OCI-LY1 (cell line): ENCODE results near the gene TPSAB1.

Source experiments
- H2AFZ ChIP-seq: fragments of 200-600 bp; sonication (generic), shearing (Covaris generic); 2 replicates; pipeline ENCODE4 v1.6.0; 2014; ENCODE audit warnings: antibody characterized with exemption, mild to moderate bottlenecking, low read length
- H3F3A ChIP-seq: fragments of 200-600 bp; sonication (generic), shearing (Covaris generic); 2 replicates; pipeline ENCODE4 v1.6.0; 2014; ENCODE audit warnings: mild to moderate bottlenecking, antibody characterized with exemption, low read length, moderate library complexity; ENCODE audit not compliant: insufficient read depth
- H3K27ac ChIP-seq: fragments of 200-600 bp; sonication (generic); 2 replicates; pipeline ENCODE4 v1.5.1; 2014; ENCODE audit warnings: low read length, mixed run types, mild to moderate bottlenecking, low read depth; ENCODE audit not compliant: poor library complexity, severe bottlenecking
- H3K27me3 ChIP-seq: fragments of 200-600 bp; sonication (generic); 2 replicates; pipeline ENCODE4 v1.6.0; 2014; ENCODE audit warnings: antibody characterized with exemption, mild to moderate bottlenecking, low read length, moderate library complexity; ENCODE audit not compliant: insufficient read depth
- H3K36me3 ChIP-seq: fragments of 200-600 bp; sonication (generic); 2 replicates; pipeline ENCODE4 v1.6.1; 2014; ENCODE audit warnings: mild to moderate bottlenecking, antibody characterized with exemption, low read length, moderate library complexity, mixed read lengths; ENCODE audit not compliant: insufficient read depth
- H3K4me1 ChIP-seq: fragments of 200-600 bp; sonication (generic); 2 replicates; pipeline ENCODE4 v1.5.1; 2014; ENCODE audit warnings: mild to moderate bottlenecking, low read length, moderate library complexity; ENCODE audit not compliant: insufficient read depth, severe bottlenecking
- H3K4me2 ChIP-seq: fragments of 200-600 bp; sonication (generic), shearing (Covaris generic); 2 replicates; pipeline ENCODE4 v1.6.1; 2014; ENCODE audit warnings: low read length
- H3K4me3 ChIP-seq: fragments of 200-600 bp; sonication (generic); 2 replicates; pipeline ENCODE4 v1.5.1; 2014; ENCODE audit warnings: low read length, low read depth, mild to moderate bottlenecking, mixed read lengths; ENCODE audit not compliant: poor library complexity, severe bottlenecking
- H3K79me2 ChIP-seq: fragments of 200-600 bp; shearing (Covaris generic); 2 replicates; pipeline ENCODE4 v1.6.1; 2016; ENCODE audit warnings: mixed run types, low read length, mixed read lengths; ENCODE audit not compliant: insufficient read depth
- H3K9ac ChIP-seq: fragments of 200-600 bp; sonication (generic), shearing (Covaris generic); 2 replicates; pipeline ENCODE4 v1.6.1; 2014; ENCODE audit warnings: mild to moderate bottlenecking, low read length, mixed read lengths
- H3K9me2 ChIP-seq: fragments of 200-600 bp; sonication (generic), shearing (Covaris generic); 2 replicates; pipeline ENCODE4 v1.6.1; 2014; ENCODE audit warnings: low read depth, mild to moderate bottlenecking, low read length, mixed read lengths
- H3K9me3 ChIP-seq: fragments of 200-600 bp; shearing (Covaris generic); 2 replicates; pipeline ENCODE4 v1.6.1; 2014; ENCODE audit warnings: low read length, mixed read lengths
- H4K20me1 ChIP-seq: fragments of 200-600 bp; sonication (generic), shearing (Covaris generic); 2 replicates; pipeline ENCODE4 v1.6.0; 2016; ENCODE audit warnings: mild to moderate bottlenecking, low read length; ENCODE audit not compliant: insufficient read depth
- EZH2 ChIP-seq: fragments of 200-600 bp; sonication (generic), shearing (Covaris generic); IDR thresholded peaks from 2 replicates; pipeline ENCODE4 v1.8.0; 2017; ENCODE audit warnings: borderline replicate concordance, mixed run types, mild to moderate bottlenecking, antibody characterized with exemption, low read length, moderate library complexity, mixed read lengths
- TF ChIP-seq, protein P1 (sequence below): fragments of 200-600 bp; sonication (generic), shearing (Covaris generic); IDR thresholded peaks from 2 replicates; pipeline ENCODE4 v1.5.1; 2017; ENCODE audit warnings: mild to moderate bottlenecking, antibody characterized with exemption, low read length, moderate library complexity, mixed read lengths

Gene TPSAB1

DNA sequence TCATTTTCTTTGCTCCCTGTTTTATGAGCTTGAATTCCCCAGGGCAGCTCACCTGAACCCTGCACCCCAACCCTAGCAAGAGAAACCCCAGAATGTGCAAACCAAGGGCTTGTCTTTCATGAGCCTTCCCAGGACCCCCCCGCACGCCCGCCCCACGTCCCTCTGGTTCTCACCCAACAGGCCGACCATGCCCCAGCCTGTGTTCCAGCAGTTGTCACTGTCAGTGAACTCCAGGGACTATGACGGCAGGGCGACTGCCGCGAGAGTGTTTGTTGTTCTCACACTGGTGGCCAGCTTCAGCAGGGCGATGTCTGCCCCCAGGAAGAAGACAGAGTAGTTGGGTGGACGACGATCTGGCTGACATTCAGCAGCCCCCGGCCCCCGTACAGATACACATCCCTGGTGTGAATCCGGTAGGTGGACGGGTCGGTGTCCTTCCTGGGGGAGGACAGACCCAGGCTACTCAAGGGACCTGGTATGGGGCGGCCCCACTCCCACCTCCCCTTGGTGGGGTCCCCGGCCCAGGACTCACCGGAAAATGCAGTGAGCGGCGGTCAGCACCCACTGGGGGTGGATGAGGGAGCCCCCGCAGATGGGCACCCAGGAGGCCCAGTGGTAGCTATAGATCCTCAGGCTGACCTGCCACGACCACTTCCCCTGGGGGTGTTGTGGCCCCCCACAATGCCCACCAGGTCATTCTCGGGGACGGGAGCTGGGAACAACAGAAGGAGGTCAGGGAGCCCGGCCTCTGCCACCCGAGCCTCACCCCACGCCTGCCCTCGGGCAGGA, 35.5 kb downstream of the TPSAB1 start:
- H3K4me1 ChIP-seq, result peaks cover 7% of the 10 kb centered on the region
- H3K9me2 ChIP-seq, result no peaks in the 10 kb centered on the region
- H3K4me2 ChIP-seq, result no peak overlapping the region
- TF ChIP-seq EZH2, result no peak
- TF ChIP-seq, protein P1, sequence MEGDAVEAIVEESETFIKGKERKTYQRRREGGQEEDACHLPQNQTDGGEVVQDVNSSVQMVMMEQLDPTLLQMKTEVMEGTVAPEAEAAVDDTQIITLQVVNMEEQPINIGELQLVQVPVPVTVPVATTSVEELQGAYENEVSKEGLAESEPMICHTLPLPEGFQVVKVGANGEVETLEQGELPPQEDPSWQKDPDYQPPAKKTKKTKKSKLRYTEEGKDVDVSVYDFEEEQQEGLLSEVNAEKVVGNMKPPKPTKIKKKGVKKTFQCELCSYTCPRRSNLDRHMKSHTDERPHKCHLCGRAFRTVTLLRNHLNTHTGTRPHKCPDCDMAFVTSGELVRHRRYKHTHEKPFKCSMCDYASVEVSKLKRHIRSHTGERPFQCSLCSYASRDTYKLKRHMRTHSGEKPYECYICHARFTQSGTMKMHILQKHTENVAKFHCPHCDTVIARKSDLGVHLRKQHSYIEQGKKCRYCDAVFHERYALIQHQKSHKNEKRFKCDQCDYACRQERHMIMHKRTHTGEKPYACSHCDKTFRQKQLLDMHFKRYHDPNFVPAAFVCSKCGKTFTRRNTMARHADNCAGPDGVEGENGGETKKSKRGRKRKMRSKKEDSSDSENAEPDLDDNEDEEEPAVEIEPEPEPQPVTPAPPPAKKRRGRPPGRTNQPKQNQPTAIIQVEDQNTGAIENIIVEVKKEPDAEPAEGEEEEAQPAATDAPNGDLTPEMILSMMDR, result no peak
- H3K27me3 ChIP-seq, result no peaks in the 10 kb centered on the region; the same call in 1 of the 2 replicates
- H3K9ac ChIP-seq, result no peak overlapping the region
- H3K27ac ChIP-seq, result no peak overlapping the region
- no peak overlapping the region for H3K4me3 ChIP-seq
- no peaks in the 10 kb centered on the region for H3K79me2 ChIP-seq
- no peaks in the 10 kb centered on the region for H3K9me3 ChIP-seq
- no peak overlapping the region for H2AFZ ChIP-seq
- H3F3A ChIP-seq, result no peaks in the 10 kb centered on the region
- no peaks in the 10 kb centered on the region for H4K20me1 ChIP-seq
- H3K36me3 ChIP-seq, result no peaks in the 10 kb centered on the region

DNA sequence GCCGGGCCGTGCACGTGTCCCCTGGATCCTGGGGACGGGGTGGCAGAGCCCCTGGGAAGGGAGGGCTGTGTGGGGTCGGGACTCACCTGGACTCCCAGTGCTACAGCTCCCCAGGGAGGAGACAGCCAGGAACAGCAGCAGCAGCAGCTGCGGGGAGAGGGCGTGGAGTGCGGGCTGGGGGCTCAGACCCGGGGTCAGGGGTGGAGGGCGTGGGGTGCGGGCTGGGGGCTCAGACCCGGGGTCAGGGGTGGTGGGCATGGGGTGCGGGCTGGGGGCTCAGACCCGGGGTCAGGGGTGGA, 36.0 kb downstream of the TPSAB1 start:
- no peak overlapping the region for H3K4me3 ChIP-seq
- peaks cover 2% of the 10 kb centered on the region; the same call in 1 of the 2 replicates for H3K27me3 ChIP-seq
- H3K36me3 ChIP-seq, result no peaks in the 10 kb centered on the region
- H3F3A ChIP-seq, result no peaks in the 10 kb centered on the region
- H3K27ac ChIP-seq, result no peak overlapping the region
- no peaks in the 10 kb centered on the region for H3K79me2 ChIP-seq
- no peak overlapping the region for H2AFZ ChIP-seq
- no peaks in the 10 kb centered on the region for H3K9me2 ChIP-seq
- H3K9me3 ChIP-seq, result no peaks in the 10 kb centered on the region
- H3K9ac ChIP-seq, result no peak overlapping the region
- H3K4me1 ChIP-seq, result peaks cover 7% of the 10 kb centered on the region
- H4K20me1 ChIP-seq, result no peaks in the 10 kb centered on the region
- no peak for TF ChIP-seq EZH2
- TF ChIP-seq, protein P1, result no peak
- H3K4me2 ChIP-seq, result no peak overlapping the region

DNA sequence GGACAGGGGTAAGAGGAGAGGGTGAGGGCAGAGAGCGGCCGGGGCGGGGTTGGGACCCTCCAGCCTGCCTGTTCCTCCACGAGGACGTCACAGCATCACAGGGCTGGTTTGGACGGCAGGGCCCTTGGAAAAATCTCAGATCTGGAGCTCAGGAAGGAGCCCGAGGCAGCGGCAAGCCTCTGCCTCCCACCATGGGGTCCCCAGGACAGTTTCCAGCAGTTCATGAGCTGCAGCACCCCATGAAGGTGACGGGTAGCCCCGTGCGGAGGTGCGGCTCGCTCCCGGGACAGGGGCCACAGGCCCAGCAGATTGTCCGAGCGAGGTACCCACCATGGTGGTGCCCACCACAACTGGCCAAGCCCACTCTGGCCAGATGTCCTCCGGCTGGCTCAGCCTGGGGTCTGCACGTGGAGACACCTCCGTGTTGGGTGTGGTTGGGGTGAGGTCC, 36.7 kb downstream of the TPSAB1 start:
- no peak overlapping the region for H3K27ac ChIP-seq
- no peaks in the 10 kb centered on the region for H3K79me2 ChIP-seq
- no peak overlapping the region for H2AFZ ChIP-seq
- H3K9ac ChIP-seq, result no peak overlapping the region
- no peaks in the 10 kb centered on the region for H3K9me3 ChIP-seq
- peaks cover 4% of the 10 kb centered on the region; the same call in 1 of the 2 replicates for H3K27me3 ChIP-seq
- peaks cover 5% of the 10 kb centered on the region for H3K4me1 ChIP-seq
- H3K4me2 ChIP-seq, result no peak overlapping the region
- H3K4me3 ChIP-seq, result no peak overlapping the region
- H3F3A ChIP-seq, result no peaks in the 10 kb centered on the region
- H3K36me3 ChIP-seq, result no peaks in the 10 kb centered on the region
- no peaks in the 10 kb centered on the region for H4K20me1 ChIP-seq
- no peaks in the 10 kb centered on the region for H3K9me2 ChIP-seq
- TF ChIP-seq, protein P1, result no peak
- no peak for TF ChIP-seq EZH2
